Trophoblast cell (in vitro differentiated cells and primary cell): ENCODE data around the gene SRBD1.

Experiments
- DNase-seq, 2 donors: peaks; one replicate each; pipeline ENCODE4 v3.0.0-alpha.2; 2016
- H2AFZ ChIP-seq: 2 replicates; pipeline ENCODE4 v1.6.1; 2013; ENCODE audit warnings: low read length, moderate library complexity, mild to moderate bottlenecking; ENCODE audit not compliant: insufficient read depth, poor library complexity
- H2AK5ac ChIP-seq: 2 replicates; pipeline ENCODE4 v1.6.1; 2013; ENCODE audit warnings: mild to moderate bottlenecking, low read length
- H2BK120ac ChIP-seq: 2 replicates; pipeline ENCODE4 v1.6.1; 2013; ENCODE audit warnings: low read length, mild to moderate bottlenecking, moderate library complexity; ENCODE audit not compliant: insufficient read depth, poor library complexity
- H2BK12ac ChIP-seq: 2 replicates; pipeline ENCODE4 v1.6.1; 2013; ENCODE audit warnings: mild to moderate bottlenecking, low read length, moderate library complexity
- H2BK5ac ChIP-seq: 2 replicates; pipeline ENCODE4 v1.6.1; 2013; ENCODE audit warnings: low read length, low read depth, moderate library complexity, mild to moderate bottlenecking; ENCODE audit not compliant: poor library complexity
- H3K14ac ChIP-seq: 2 replicates; pipeline ENCODE4 v1.6.1; 2013; ENCODE audit warnings: mild to moderate bottlenecking, low read length
- H3K18ac ChIP-seq: 2 replicates; pipeline ENCODE4 v1.6.1; 2013; ENCODE audit warnings: mild to moderate bottlenecking, low read length
- H3K23ac ChIP-seq: 2 replicates; pipeline ENCODE4 v1.6.1; 2013; ENCODE audit warnings: low read length
- H3K27ac ChIP-seq: 2 replicates; pipeline ENCODE4 v1.5.1; 2013; ENCODE audit warnings: low read depth, mild to moderate bottlenecking, inconsistent platforms, low read length, moderate library complexity
- H3K27me3 ChIP-seq: 2 replicates; pipeline ENCODE4 v1.6.1; 2013; ENCODE audit warnings: inconsistent platforms, mild to moderate bottlenecking, low read length, moderate library complexity; ENCODE audit not compliant: insufficient read depth
- H3K36me3 ChIP-seq, 2 experiments: 1 replicate in 1 of 2; 2 replicates in 1 of 2; pipeline ENCODE4 v1.6.1; 2013; ENCODE audit warnings: low read length in 2 of 2, mild to moderate bottlenecking in 2 of 2, moderate library complexity in 1 of 2; ENCODE audit not compliant: insufficient read depth in 2 of 2, control insufficient read depth in 1 of 2
- H3K4ac ChIP-seq: 2 replicates; pipeline ENCODE4 v1.6.1; 2013; ENCODE audit warnings: low read depth, mild to moderate bottlenecking, low read length, moderate library complexity
- H3K4me1 ChIP-seq, 2 experiments: 1 replicate in 1 of 2; 2 replicates in 1 of 2; pipeline ENCODE4 v1.6.1; 2013; ENCODE audit warnings: low read length in 2 of 2, mild to moderate bottlenecking in 2 of 2, moderate library complexity in 1 of 2; ENCODE audit not compliant: insufficient read depth in 2 of 2, control insufficient read depth in 1 of 2
- H3K4me2 ChIP-seq: 2 replicates; pipeline ENCODE4 v1.6.1; 2013; ENCODE audit warnings: inconsistent platforms, mild to moderate bottlenecking, low read length, moderate library complexity
- H3K4me3 ChIP-seq: 2 replicates; pipeline ENCODE4 v1.5.1; 2013; ENCODE audit warnings: mild to moderate bottlenecking, low read depth, low read length, inconsistent platforms
- H3K79me1 ChIP-seq: one replicate; pipeline ENCODE4 v1.6.1; 2013; ENCODE audit warnings: low read length
- H3K79me2 ChIP-seq: 2 replicates; pipeline ENCODE4 v1.6.1; 2013; ENCODE audit warnings: low read length, mild to moderate bottlenecking; ENCODE audit not compliant: control insufficient read depth, insufficient read depth, poor library complexity
- H3K9ac ChIP-seq: 2 replicates; pipeline ENCODE4 v1.6.1; 2013; ENCODE audit warnings: mild to moderate bottlenecking, low read length
- H3K9me3 ChIP-seq: 2 replicates; pipeline ENCODE4 v1.6.1; 2013; ENCODE audit warnings: low read depth, mild to moderate bottlenecking, control low read depth, inconsistent platforms, low read length; ENCODE audit not compliant: insufficient read depth
- H4K12ac ChIP-seq: 2 replicates; pipeline ENCODE4 v1.6.1; 2013; ENCODE audit warnings: low read depth, mild to moderate bottlenecking, low read length, moderate library complexity
- H4K8ac ChIP-seq: 2 replicates; pipeline ENCODE4 v1.6.1; 2013; ENCODE audit warnings: low read depth, mild to moderate bottlenecking, low read length, moderate library complexity
- H4K91ac ChIP-seq: one replicate; pipeline ENCODE4 v1.6.1; 2013; ENCODE audit warnings: low read depth, mild to moderate bottlenecking, low read length, moderate library complexity
- WGBS: extraction: QIAGEN DNeasy Blood & Tissue Kit; methylation state at CpG from one replicate; pipeline ENCODE4 v1.1.7; 2013; ENCODE audit warnings: missing lambda C conversion rate; ENCODE audit not compliant: insufficient read length, insufficient coverage; ENCODE audit errors: extremely low coverage; 5-methylcytosine and 5-hydroxymethylcytosine counted together

The SRBD1 gene

DNA sequence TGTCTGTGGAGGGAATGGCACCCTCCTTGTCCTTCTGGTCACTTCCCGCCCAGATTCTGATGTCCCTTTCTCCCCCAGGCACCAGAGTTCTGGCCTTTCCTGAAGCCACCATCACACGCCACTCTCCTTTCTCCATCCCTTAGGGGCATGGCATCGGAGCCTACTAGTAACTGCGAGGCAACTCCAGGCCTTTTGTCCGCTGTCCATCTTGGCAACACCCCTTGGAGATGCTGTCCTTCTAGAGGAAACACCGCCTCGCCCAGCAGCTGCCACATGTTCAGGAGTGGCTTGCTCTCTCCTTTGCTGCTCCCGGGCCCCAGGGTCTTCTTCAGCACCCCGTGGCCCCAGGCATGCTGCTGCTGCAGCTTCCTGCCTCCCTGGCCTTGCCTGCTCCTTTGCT, 267.0 kb downstream of the SRBD1 start:
- no peaks in the 10 kb centered on the region for H3K79me1 ChIP-seq
- WGBS, result no CpG with 5 or more reads among the region's 9 CpGs
- H3K79me2 ChIP-seq, result no peaks in the 10 kb centered on the region
- H4K12ac ChIP-seq, result no peak overlapping the region
- no peak overlapping the region for H3K18ac ChIP-seq
- H3K23ac ChIP-seq, result no peak overlapping the region
- no peak overlapping the region for H3K9ac ChIP-seq
- no peak overlapping the region for H2BK12ac ChIP-seq
- H3K9me3 ChIP-seq, result peaks cover 3% of the 10 kb centered on the region
- DNase-seq, result no peak
- H3K4me2 ChIP-seq, result no peak overlapping the region
- H3K4ac ChIP-seq, result no peak overlapping the region
- no peaks in the 10 kb centered on the region for H3K27me3 ChIP-seq
- H4K91ac ChIP-seq, result no peak overlapping the region
- peaks cover 0 to 1% of the 10 kb centered on the region in 2 experiments for H3K4me1 ChIP-seq
- no peak overlapping the region for H2AK5ac ChIP-seq
- H3K27ac ChIP-seq, result no peak overlapping the region
- no peak overlapping the region for H2BK5ac ChIP-seq
- H2BK120ac ChIP-seq, result no peak overlapping the region
- no peak overlapping the region for H3K14ac ChIP-seq
- no peak overlapping the region for H2AFZ ChIP-seq
- H3K4me3 ChIP-seq, result no peak overlapping the region
- H3K36me3 ChIP-seq, result no peaks in the 10 kb centered on the region
- no peak overlapping the region for H4K8ac ChIP-seq

DNA sequence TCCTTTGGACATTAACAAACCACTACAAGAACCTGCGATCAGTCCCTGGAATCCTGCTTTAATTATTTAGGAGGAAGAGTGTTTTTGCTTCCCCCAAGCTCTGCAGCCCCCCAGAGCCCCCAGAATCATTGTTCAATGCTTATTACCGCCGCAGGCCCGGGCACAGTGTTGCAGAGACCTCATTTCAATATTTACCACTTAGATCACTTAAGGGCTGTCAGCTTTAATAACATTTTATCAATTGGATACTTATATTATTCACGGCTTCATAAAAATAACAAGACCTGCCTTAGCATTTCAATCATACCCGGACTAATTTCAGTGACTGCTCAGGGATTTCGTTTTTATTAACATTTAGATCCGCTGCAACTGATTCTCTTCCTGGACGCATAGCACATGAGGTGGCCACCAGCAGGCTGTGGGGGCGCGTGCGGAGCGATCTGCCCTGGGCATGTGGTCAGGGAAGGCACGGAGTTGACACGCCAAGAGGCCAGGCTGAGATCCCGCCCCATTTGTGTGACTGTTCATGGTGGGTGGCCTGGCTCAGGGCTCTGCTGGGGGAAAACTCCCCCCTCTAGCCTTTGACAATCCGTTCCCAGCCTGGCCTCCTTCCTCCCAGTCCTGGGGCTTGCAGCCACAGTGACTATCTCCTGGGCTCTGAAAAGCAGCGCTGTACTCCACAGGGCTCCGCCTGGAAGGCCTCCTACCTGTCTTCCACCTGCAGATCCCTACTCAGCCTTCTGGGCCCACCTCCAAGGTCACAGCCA, 267.6 kb downstream of the SRBD1 start:
- H3K36me3 ChIP-seq, result no peaks in the 10 kb centered on the region
- H2BK5ac ChIP-seq, result no peak overlapping the region
- no CpG with 5 or more reads among the region's 19 CpGs for WGBS
- H4K91ac ChIP-seq, result no peak overlapping the region
- no peak overlapping the region for H3K4ac ChIP-seq
- no peaks in the 10 kb centered on the region for H3K79me1 ChIP-seq
- H2AFZ ChIP-seq, result no peak overlapping the region
- H3K27ac ChIP-seq, result no peak overlapping the region
- no peak overlapping the region for H3K23ac ChIP-seq
- H3K79me2 ChIP-seq, result no peaks in the 10 kb centered on the region
- peaks cover 0 to 1% of the 10 kb centered on the region in 2 experiments for H3K4me1 ChIP-seq
- H3K4me3 ChIP-seq, result no peak overlapping the region
- peaks cover 3% of the 10 kb centered on the region for H3K9me3 ChIP-seq
- H4K8ac ChIP-seq, result no peak overlapping the region
- H3K27me3 ChIP-seq, result no peaks in the 10 kb centered on the region
- H3K18ac ChIP-seq, result no peak overlapping the region
- no peak overlapping the region for H3K9ac ChIP-seq
- no peak overlapping the region for H2BK12ac ChIP-seq
- H2AK5ac ChIP-seq, result no peak overlapping the region
- DNase-seq, result no peak
- no peak overlapping the region for H3K4me2 ChIP-seq
- no peak overlapping the region for H4K12ac ChIP-seq
- H3K14ac ChIP-seq, result no peak overlapping the region
- no peak overlapping the region for H2BK120ac ChIP-seq

DNA sequence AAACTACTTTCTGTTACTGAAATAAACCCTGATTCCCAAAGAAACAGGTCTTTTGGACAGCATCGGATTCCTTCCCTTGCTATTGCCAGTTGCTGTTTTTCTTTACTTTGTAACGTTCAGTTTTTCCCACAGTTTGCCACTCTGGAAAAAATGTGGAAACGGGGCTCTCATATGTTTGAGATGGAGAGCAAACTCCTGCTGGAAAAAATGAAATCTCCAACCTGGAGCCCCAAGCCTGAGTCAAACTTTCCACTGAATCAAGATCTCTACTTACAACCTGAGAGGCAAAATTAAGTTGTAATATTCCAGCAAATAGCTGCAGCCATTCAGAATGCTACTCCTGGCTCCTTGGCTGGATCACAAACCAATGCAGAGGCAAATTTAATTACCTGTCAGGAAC, 270.7 kb downstream of the SRBD1 start:
- no peak overlapping the region for H3K4me3 ChIP-seq
- no peak overlapping the region for H2BK120ac ChIP-seq
- H2AK5ac ChIP-seq, result no peak overlapping the region
- no peak overlapping the region for H3K23ac ChIP-seq
- no peak overlapping the region for H2BK5ac ChIP-seq
- no peak overlapping the region for H3K14ac ChIP-seq
- H2AFZ ChIP-seq, result no peak overlapping the region
- H2BK12ac ChIP-seq, result no peak overlapping the region
- WGBS, result no CpG with 5 or more reads among the region's 3 CpGs
- no peaks in the 10 kb centered on the region for H3K27me3 ChIP-seq
- H3K4ac ChIP-seq, result no peak overlapping the region
- H3K36me3 ChIP-seq, result no peaks in the 10 kb centered on the region
- H3K4me2 ChIP-seq, result no peak overlapping the region
- no peak overlapping the region for H3K9ac ChIP-seq
- H3K9me3 ChIP-seq, result peaks cover 3% of the 10 kb centered on the region
- H3K4me1 ChIP-seq, result peaks cover 0 to under 1% of the 10 kb centered on the region in 2 experiments
- H4K8ac ChIP-seq, result no peak overlapping the region
- H3K27ac ChIP-seq, result no peak overlapping the region
- no peak overlapping the region for H4K12ac ChIP-seq
- H3K79me2 ChIP-seq, result no peaks in the 10 kb centered on the region
- DNase-seq, result no peak
- no peaks in the 10 kb centered on the region for H3K79me1 ChIP-seq
- H3K18ac ChIP-seq, result no peak overlapping the region
- H4K91ac ChIP-seq, result no peak overlapping the region

DNA sequence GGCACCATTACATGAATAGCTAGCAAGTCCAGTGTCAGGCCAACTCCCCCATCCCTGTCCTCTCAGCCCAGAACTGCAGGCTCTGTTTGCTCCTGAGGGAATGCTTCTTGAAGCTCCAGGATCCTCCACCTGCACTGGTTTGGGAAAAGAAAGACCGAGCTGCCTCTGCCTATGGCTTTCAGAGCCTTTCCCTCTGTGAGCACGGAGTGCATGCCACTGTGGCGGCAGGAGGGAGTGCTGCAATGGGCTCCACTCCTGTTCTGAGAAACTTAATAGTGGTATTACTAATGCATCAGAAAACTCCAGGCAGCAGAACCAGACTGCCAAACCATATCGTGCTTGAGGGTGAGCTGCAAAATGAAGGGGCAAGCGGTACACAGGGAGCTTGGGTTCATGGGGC, 271.8 kb downstream of the SRBD1 start:
- no peak overlapping the region for H3K4ac ChIP-seq
- no peak overlapping the region for H3K18ac ChIP-seq
- no peaks in the 10 kb centered on the region for H3K79me2 ChIP-seq
- no peak overlapping the region for H2BK12ac ChIP-seq
- H3K4me1 ChIP-seq, result no peaks in the 10 kb centered on the region
- no peak overlapping the region for H4K91ac ChIP-seq
- WGBS, result no CpG with 5 or more reads among the region's 5 CpGs
- no peak overlapping the region for H3K4me2 ChIP-seq
- H2AFZ ChIP-seq, result no peak overlapping the region
- H3K79me1 ChIP-seq, result no peaks in the 10 kb centered on the region
- H2BK120ac ChIP-seq, result no peak overlapping the region
- H3K27ac ChIP-seq, result no peak overlapping the region
- no peak overlapping the region for H4K8ac ChIP-seq
- H3K9ac ChIP-seq, result no peak overlapping the region
- no peak overlapping the region for H4K12ac ChIP-seq
- no peak overlapping the region for H3K23ac ChIP-seq
- no peak for DNase-seq
- no peak overlapping the region for H3K4me3 ChIP-seq
- no peak overlapping the region for H2AK5ac ChIP-seq
- no peak overlapping the region for H2BK5ac ChIP-seq
- no peak overlapping the region for H3K14ac ChIP-seq
- H3K9me3 ChIP-seq, result peaks cover 3% of the 10 kb centered on the region
- H3K36me3 ChIP-seq, result no peaks in the 10 kb centered on the region
- H3K27me3 ChIP-seq, result no peaks in the 10 kb centered on the region
